ENCODE data around the gene CTLA4.

Gene CTLA4

DNA sequence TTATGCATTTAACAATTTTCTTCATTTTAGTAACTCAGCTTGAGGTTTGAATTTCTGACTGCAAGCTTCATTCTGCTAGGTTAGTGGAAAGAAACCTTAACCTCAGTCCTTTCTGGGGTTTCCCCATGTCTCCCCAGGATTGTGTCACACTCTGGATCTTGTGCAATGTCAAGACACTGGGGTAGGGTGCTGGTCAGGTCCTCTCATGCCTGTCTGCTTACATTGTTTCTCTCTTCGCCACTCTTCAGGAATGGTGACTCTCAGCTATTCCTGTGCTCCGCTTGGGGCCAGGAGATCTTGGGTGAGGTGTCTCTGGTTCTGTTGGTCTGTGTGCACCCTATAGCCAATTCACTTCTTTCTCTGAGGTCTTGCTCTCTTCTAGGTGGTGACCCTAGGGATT is 23.9 kb downstream of the CTLA4 start:
- H3K4me1 ChIP-seq (ENCODE audit: control insufficient read depth, insufficient read depth, low read length), result no peaks in the 10 kb centered on the region

DNA sequence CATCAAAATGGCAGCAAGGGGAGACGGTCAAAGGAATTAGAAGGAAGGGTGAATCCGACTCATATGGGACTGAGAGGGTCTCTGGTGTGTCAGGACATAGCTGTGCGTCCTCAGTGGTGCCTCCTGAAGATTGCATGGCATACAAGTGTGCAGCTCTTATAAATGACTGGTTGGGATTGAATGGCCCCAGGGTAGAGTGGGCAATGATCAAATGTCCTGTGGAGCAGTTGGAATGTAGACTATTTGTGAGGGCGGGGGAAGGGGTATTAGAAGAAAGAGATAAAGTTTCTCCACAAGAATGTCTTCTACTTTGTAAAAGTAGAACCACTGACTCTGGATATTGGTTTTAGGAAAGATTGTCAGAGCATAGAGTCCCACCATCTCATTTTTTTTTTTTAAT is 24.6 kb downstream of the CTLA4 start:
- H3K9me3 ChIP-seq (ENCODE audit: control insufficient read depth, insufficient read depth, low read depth, low read length), result 0 out of 2 replicates have a peak, but pooled peaks cover 2% of the 10 kb centered on the region
- no peaks in the 10 kb centered on the region for H3K36me3 ChIP-seq (ENCODE audit: control insufficient read depth, insufficient read depth, low read length)
- no peak overlapping the region for H3K4me3 ChIP-seq (ENCODE audit: low read depth, low read length)
- no peak overlapping the region for H3K27ac ChIP-seq (ENCODE audit: low read depth, low read length)
- H3K27me3 ChIP-seq (ENCODE audit: control insufficient read depth, insufficient read depth, low read length), result no peaks in the 10 kb centered on the region
- H3K9ac ChIP-seq (ENCODE audit: low read length), result no peak overlapping the region
- H3K4me1 ChIP-seq (ENCODE audit: control insufficient read depth, insufficient read depth, low read length), result no peaks in the 10 kb centered on the region

More for the DNA sequence above, 23.9 kb downstream of the CTLA4 start:
- 0 out of 2 replicates have a peak, but pooled peaks cover 2% of the 10 kb centered on the region for H3K9me3 ChIP-seq (ENCODE audit: control insufficient read depth, insufficient read depth, low read depth, low read length)
- no peak overlapping the region for H3K4me3 ChIP-seq (ENCODE audit: low read depth, low read length)
- no peaks in the 10 kb centered on the region for H3K27me3 ChIP-seq (ENCODE audit: control insufficient read depth, insufficient read depth, low read length)
- H3K36me3 ChIP-seq (ENCODE audit: control insufficient read depth, insufficient read depth, low read length), result no peaks in the 10 kb centered on the region
- H3K27ac ChIP-seq (ENCODE audit: low read depth, low read length), result no peak overlapping the region
- no peak overlapping the region for H3K9ac ChIP-seq (ENCODE audit: low read length)

DNA sequence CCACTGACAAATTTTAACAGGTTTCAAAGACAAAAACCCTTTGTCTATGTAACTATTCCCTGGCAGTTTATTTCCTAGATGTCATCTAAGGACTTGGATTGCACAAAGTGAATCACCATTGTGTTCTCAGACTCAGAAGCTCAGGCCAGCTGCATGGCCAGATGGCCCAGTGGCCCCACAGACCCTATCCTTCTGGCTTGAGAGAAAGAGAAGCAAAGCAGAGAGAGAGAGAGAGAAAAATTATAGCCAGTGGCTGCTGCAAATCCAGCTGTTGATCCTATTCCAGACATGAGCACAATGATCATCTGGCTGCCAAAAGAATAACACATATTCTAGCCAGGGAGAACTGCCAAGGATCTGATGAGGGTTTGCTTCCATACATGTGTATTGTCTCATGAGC is 25.8 kb downstream of the CTLA4 start:
- Histone ChIP-seq H3K27ac (ENCODE audit: low read depth, low read length) (no peak overlapping the region), H3K4me3 (ENCODE audit: low read depth, low read length) (no peak overlapping the region), H3K4me1 (ENCODE audit: control insufficient read depth, insufficient read depth, low read length) (no peaks in the 10 kb centered on the region), H3K27me3 (ENCODE audit: control insufficient read depth, insufficient read depth, low read length) (no peaks in the 10 kb centered on the region), H3K9ac (ENCODE audit: low read length) (no peak overlapping the region), H3K36me3 (ENCODE audit: control insufficient read depth, insufficient read depth, low read length) (no peaks in the 10 kb centered on the region), H3K9me3 (ENCODE audit: control insufficient read depth, insufficient read depth, low read depth, low read length) (0 out of 2 replicates have a peak, but pooled peaks cover 2% of the 10 kb centered on the region)

DNA sequence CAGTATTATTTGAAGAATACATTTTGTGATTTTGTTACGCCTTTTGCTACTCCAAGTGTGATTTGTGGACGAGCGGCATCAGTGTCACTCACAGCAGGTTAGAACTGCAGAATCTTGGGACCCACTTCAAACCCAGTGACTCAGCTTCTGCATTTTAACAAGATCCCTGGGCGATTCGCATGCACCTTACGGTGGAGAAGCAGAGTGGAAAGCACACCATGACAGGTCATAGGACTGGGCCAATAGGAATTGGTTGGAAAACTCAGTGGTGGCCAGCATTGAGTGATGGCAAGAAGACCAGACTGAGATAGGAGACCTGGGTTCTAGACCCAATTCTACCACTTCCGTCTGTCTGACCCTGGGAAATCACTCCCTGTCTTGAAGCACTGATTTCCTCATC is 26.3 kb downstream of the CTLA4 start:
- H3K9ac ChIP-seq (ENCODE audit: low read length), result no peak overlapping the region
- 0 out of 2 replicates have a peak, but pooled peaks cover 2% of the 10 kb centered on the region for H3K9me3 ChIP-seq (ENCODE audit: control insufficient read depth, insufficient read depth, low read depth, low read length)
- no peaks in the 10 kb centered on the region for H3K4me1 ChIP-seq (ENCODE audit: control insufficient read depth, insufficient read depth, low read length)
- H3K27me3 ChIP-seq (ENCODE audit: control insufficient read depth, insufficient read depth, low read length), result no peaks in the 10 kb centered on the region
- H3K4me3 ChIP-seq (ENCODE audit: low read depth, low read length), result no peak overlapping the region
- no peak overlapping the region for H3K27ac ChIP-seq (ENCODE audit: low read depth, low read length)
- H3K36me3 ChIP-seq (ENCODE audit: control insufficient read depth, insufficient read depth, low read length), result no peaks in the 10 kb centered on the region

DNA sequence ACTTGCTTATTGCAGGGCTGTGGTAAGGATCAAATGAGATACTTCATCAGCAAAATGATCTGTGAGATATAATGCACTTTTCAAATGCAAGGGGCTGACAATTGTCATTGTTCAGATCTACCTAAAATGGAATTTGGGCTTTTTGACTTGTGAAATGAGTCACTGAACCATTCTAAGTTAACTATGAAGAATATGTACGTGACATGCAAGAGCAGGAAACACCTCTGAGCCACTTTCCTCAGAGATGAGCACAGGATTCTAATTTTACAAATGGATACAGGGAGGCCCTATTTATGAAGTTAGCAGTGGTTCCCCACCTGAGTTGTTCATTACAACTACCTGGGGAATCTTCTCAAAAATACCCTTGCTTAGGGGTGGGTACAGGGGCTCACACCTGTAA is 26.7 kb downstream of the CTLA4 start:
- Histone ChIP-seq H3K27ac (ENCODE audit: low read depth, low read length) (no peak overlapping the region), H3K9ac (ENCODE audit: low read length) (no peak overlapping the region), H3K4me1 (ENCODE audit: control insufficient read depth, insufficient read depth, low read length) (no peaks in the 10 kb centered on the region), H3K4me3 (ENCODE audit: low read depth, low read length) (no peak overlapping the region), H3K36me3 (ENCODE audit: control insufficient read depth, insufficient read depth, low read length) (no peaks in the 10 kb centered on the region), H3K27me3 (ENCODE audit: control insufficient read depth, insufficient read depth, low read length) (no peaks in the 10 kb centered on the region), H3K9me3 (ENCODE audit: control insufficient read depth, insufficient read depth, low read depth, low read length) (0 out of 2 replicates have a peak, but pooled peaks cover 2% of the 10 kb centered on the region)

DNA sequence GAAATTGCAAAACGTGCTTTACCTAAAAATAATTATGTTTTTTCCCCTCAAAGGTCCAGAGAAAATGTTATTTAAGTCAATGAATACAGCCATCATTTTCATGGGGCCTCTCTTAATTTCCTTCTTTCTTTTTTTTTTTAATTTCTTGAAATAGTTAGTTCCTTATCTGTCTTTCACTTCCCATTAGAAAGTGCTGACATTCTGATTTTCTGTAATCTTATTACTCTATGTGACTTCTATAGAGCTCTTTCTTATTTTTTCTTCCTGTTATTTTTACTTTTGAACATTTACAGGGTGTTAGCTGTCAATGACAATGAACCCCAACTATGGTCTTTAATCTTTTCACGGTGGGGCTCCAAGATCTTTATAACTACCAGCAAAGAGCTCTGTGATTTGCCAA is 30.0 kb downstream of the CTLA4 start:
- no peak overlapping the region for H3K9ac ChIP-seq (ENCODE audit: low read length)
- no peaks in the 10 kb centered on the region for H3K27me3 ChIP-seq (ENCODE audit: control insufficient read depth, insufficient read depth, low read length)
- H3K4me1 ChIP-seq (ENCODE audit: control insufficient read depth, insufficient read depth, low read length), result no peaks in the 10 kb centered on the region
- no peak overlapping the region for H3K27ac ChIP-seq (ENCODE audit: low read depth, low read length)
- H3K9me3 ChIP-seq (ENCODE audit: control insufficient read depth, insufficient read depth, low read depth, low read length), result peaks cover 10% of the 10 kb centered on the region; the same call in 1 of the 2 replicates
- no peaks in the 10 kb centered on the region for H3K36me3 ChIP-seq (ENCODE audit: control insufficient read depth, insufficient read depth, low read length)
- no peak overlapping the region for H3K4me3 ChIP-seq (ENCODE audit: low read depth, low read length)

DNA sequence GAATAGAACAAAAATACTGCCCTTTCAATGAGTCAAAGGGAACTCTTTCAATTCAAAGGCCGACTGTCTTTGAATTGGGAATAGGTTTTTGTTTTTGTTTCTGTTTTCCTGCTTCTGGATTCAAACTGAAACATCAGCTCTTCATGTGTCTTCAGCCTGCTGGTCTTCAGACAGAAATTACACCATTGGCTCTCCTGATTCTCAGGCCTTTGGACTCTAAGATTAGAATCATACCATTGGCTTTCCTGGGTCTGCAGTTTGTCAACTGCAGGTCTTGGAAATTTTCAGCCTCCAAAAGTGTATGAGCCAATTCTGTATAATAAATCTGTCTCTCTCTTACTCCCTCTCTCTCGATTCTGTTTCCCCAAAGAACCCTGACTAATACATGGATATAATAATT is 31.1 kb downstream of the CTLA4 start:
- H3K36me3 ChIP-seq (ENCODE audit: control insufficient read depth, insufficient read depth, low read length), result no peaks in the 10 kb centered on the region
- peaks cover 13% of the 10 kb centered on the region; the same call in 1 of the 2 replicates for H3K9me3 ChIP-seq (ENCODE audit: control insufficient read depth, insufficient read depth, low read depth, low read length)
- H3K4me1 ChIP-seq (ENCODE audit: control insufficient read depth, insufficient read depth, low read length), result no peaks in the 10 kb centered on the region
- no peak overlapping the region for H3K27ac ChIP-seq (ENCODE audit: low read depth, low read length)
- H3K27me3 ChIP-seq (ENCODE audit: control insufficient read depth, insufficient read depth, low read length), result no peaks in the 10 kb centered on the region
- no peak overlapping the region for H3K4me3 ChIP-seq (ENCODE audit: low read depth, low read length)
- no peak overlapping the region for H3K9ac ChIP-seq (ENCODE audit: low read length)

DNA sequence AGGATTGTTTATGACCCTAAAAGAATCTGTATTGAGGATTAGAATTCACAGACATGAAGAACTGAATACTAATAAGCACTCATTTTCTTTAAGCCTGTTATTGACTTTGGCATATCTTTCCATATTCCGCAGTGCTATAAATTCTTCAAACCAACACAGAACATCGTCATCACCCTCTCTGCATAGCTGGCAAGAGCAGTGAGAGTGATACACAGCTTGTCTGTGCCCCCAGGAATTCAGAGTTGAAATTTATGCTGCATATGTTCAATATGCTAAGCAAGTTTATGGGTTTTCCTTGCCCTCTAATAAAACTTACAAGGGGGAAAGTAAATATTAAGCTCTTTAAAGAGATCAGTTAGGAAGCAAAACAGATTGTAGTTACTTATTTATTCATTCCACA is 32.7 kb downstream of the CTLA4 start:
- Histone ChIP-seq H3K4me3 (ENCODE audit: low read depth, low read length) (no peak overlapping the region), H3K36me3 (ENCODE audit: control insufficient read depth, insufficient read depth, low read length) (no peaks in the 10 kb centered on the region), H3K9me3 (ENCODE audit: control insufficient read depth, insufficient read depth, low read depth, low read length) (peaks cover 13% of the 10 kb centered on the region; the same call in 1 of the 2 replicates), H3K27me3 (ENCODE audit: control insufficient read depth, insufficient read depth, low read length) (no peaks in the 10 kb centered on the region), H3K9ac (ENCODE audit: low read length) (no peak overlapping the region), H3K4me1 (ENCODE audit: control insufficient read depth, insufficient read depth, low read length) (no peaks in the 10 kb centered on the region), H3K27ac (ENCODE audit: low read depth, low read length) (no peak overlapping the region)

DNA sequence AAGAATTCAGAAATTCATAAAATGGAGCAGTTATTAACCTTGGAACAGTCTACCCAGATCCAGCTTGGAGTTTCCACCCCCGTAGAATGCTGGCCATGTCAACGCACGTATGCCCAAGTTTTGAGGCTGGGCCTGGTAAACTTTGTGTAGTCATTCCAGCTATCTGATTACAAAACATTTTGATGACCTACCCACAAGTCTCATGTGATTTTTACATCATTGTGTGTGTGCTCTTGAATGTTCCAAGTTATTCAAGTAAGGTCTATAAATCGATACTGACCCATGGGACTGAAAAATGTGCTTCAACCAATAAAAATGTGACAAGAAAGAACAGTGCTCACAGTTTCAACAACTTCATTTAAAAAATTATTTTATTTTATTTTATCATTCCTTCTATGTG is 36.5 kb downstream of the CTLA4 start:
- no peaks in the 10 kb centered on the region for H3K27me3 ChIP-seq (ENCODE audit: control insufficient read depth, insufficient read depth, low read length)
- no peak overlapping the region for H3K4me3 ChIP-seq (ENCODE audit: low read depth, low read length)
- no peak overlapping the region for H3K9ac ChIP-seq (ENCODE audit: low read length)
- peaks cover 13% of the 10 kb centered on the region; the same call in 1 of the 2 replicates for H3K9me3 ChIP-seq (ENCODE audit: control insufficient read depth, insufficient read depth, low read depth, low read length)
- H3K27ac ChIP-seq (ENCODE audit: low read depth, low read length), result no peak overlapping the region
- H3K36me3 ChIP-seq (ENCODE audit: control insufficient read depth, insufficient read depth, low read length), result no peaks in the 10 kb centered on the region
- no peaks in the 10 kb centered on the region for H3K4me1 ChIP-seq (ENCODE audit: control insufficient read depth, insufficient read depth, low read length)

DNA sequence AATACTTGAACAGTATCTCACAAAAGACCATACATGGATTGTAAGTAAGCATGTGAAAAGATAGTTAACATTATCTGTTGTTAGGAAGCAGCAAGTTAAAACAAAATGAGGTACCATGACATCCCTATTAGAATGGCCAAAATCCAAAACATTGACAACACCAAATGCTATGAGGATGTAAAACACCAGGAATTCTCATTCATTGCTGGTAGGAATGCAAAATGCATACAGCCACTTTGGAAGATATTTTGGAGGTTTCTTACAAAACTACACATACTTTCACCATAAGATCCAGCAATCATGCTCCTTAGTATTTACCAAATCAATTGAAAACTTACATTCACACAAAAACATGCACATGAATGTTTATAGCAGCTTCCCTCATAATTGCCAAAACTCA is 38.1 kb downstream of the CTLA4 start:
- H3K9me3 ChIP-seq (ENCODE audit: control insufficient read depth, insufficient read depth, low read depth, low read length), result peaks cover 13% of the 10 kb centered on the region; the same call in 1 of the 2 replicates
- no peak overlapping the region for H3K27ac ChIP-seq (ENCODE audit: low read depth, low read length)
- no peak overlapping the region for H3K9ac ChIP-seq (ENCODE audit: low read length)
- no peaks in the 10 kb centered on the region for H3K27me3 ChIP-seq (ENCODE audit: control insufficient read depth, insufficient read depth, low read length)
- no peaks in the 10 kb centered on the region for H3K36me3 ChIP-seq (ENCODE audit: control insufficient read depth, insufficient read depth, low read length)
- no peak overlapping the region for H3K4me3 ChIP-seq (ENCODE audit: low read depth, low read length)
- H3K4me1 ChIP-seq (ENCODE audit: control insufficient read depth, insufficient read depth, low read length), result 0 out of 2 replicates have a peak, but pooled peaks cover 4% of the 10 kb centered on the region

DNA sequence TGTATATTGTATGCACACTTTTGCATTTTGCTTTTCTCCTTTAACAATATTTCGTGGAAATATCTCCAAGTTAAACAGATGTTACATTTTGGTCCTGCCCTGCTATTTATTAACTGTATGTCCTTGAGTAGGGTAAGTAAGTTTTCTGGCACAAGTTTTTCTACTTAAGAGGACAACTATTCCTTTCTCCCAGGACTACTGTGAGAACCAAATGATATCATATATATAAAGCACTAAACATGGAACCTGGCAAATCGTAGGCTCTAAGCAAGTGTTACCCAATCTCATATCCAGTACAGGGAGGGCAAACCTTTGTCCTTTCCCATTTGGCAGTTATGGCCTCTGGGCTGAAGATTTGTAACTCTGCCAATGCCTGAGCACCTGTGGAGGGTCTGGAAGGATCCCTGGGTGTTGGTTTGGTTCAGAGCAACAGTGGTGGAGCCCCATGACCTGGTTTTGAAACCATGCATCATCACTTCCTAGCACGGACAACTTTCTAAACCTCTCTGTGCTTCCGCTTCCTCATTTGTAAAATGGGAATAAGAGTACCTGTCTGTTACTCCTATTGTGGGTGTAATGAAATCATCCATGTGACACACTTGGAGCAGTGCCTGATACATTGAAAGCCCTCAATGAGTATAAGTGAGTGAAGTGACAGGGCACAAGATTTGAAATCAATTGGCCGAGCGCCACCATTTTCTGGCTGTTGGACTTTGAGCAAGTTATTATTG is 40.7 kb downstream of the CTLA4 start:
- no peak overlapping the region for H3K27ac ChIP-seq (ENCODE audit: low read depth, low read length)
- H3K9me3 ChIP-seq (ENCODE audit: control insufficient read depth, insufficient read depth, low read depth, low read length), result 0 out of 2 replicates have a peak, but pooled peaks cover under 1% of the 10 kb centered on the region
- H3K27me3 ChIP-seq (ENCODE audit: control insufficient read depth, insufficient read depth, low read length), result no peaks in the 10 kb centered on the region
- no peak overlapping the region for H3K4me3 ChIP-seq (ENCODE audit: low read depth, low read length)
- H3K36me3 ChIP-seq (ENCODE audit: control insufficient read depth, insufficient read depth, low read length), result no peaks in the 10 kb centered on the region
- H3K9ac ChIP-seq (ENCODE audit: low read length), result no peak overlapping the region
- 0 out of 2 replicates have a peak, but pooled peaks cover 4% of the 10 kb centered on the region for H3K4me1 ChIP-seq (ENCODE audit: control insufficient read depth, insufficient read depth, low read length)
